ENCODE data around the gene UGT3A2. TPM values are rescaled to one million over a fixed set of nuclear protein-coding genes. Genes with fewer than 3 reads are reported as not detected.

UGT3A2 gene
- total RNA-seq, 1 experiment from 2014 or later = 13.7 TPM

DNA sequence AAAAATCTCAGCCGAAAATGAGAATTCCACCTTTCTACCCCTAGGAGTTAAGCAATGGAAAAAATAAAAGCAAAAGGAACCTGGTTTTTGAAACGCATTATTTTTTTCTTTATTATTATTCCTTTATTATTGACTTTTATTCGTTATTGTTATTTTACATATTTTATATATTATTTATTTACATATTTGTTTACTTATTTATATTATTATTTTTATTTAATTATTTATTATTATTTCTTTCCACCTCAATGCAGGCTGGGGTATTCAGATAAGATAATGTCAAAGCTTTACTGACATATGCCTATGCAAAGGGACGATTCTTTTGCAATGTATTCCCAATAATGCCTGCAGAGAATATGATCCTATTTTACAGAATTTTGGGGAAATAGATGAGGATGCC is 16.7 kb downstream of the UGT3A2 start:
- WGBS (ENCODE audit: extremely low coverage, insufficient read length, low lambda C conversion rate) = no CpG with 5 or more reads among the region's 4 CpGs
- Histone ChIP-seq H3K4me2 (ENCODE audit: insufficient read depth, insufficient read length, low read length) (no peak overlapping the region), H4K5ac (ENCODE audit: insufficient read length, low read depth, low read length) (no peak overlapping the region), H2BK20ac (ENCODE audit: low read depth, low read length, poor library complexity, severe bottlenecking) (no peak overlapping the region), H3K14ac (ENCODE audit: insufficient read depth, low read length) (no peak overlapping the region), H3K27me3 (ENCODE audit: insufficient read depth, low read length) (no peaks in the 10 kb centered on the region), H2BK15ac (ENCODE audit: low read depth, low read length) (no peak overlapping the region), H3K23me2 (ENCODE audit: insufficient read length, low read depth, low read length, poor library complexity, severe bottlenecking) (no peaks in the 10 kb centered on the region), H3K56ac (ENCODE audit: insufficient read length, low read depth, low read length) (no peak overlapping the region), H4K8ac (replicated peaks; ENCODE audit: insufficient read length, low read depth, low read length) (no peak overlapping the region), H3K4ac (ENCODE audit: low read depth, low read length) (no peak overlapping the region), H4K91ac (ENCODE audit: insufficient read length, low read depth, low read length) (no peak overlapping the region), H4K20me1 (ENCODE audit: control insufficient read depth, insufficient read depth, insufficient read length) (no peaks in the 10 kb centered on the region), H3K4me1 (ENCODE audit: insufficient read depth, low read length) (no peaks in the 10 kb centered on the region), H2AFZ (ENCODE audit: low read length) (no peak overlapping the region), H3K27ac (ENCODE audit: insufficient read length, low read depth, low read length) (no peak overlapping the region), H2BK12ac (ENCODE audit: insufficient read length, low read depth, low read length) (no peak overlapping the region), H3K23ac (ENCODE audit: insufficient read length, low read depth, low read length) (no peak overlapping the region), H2BK5ac (ENCODE audit: insufficient read length, low read length) (no peak overlapping the region), H3K18ac (ENCODE audit: insufficient read length, low read depth, low read length) (no peak overlapping the region), H3K9ac (ENCODE audit: extremely low read depth, insufficient read length, low read length) (no peak overlapping the region), H3K9me3 (ENCODE audit: control insufficient read depth, low read depth, low read length) (no peaks in the 10 kb centered on the region), H3K79me1 (ENCODE audit: insufficient read depth, low read depth, low read length, poor library complexity, severe bottlenecking) (no peaks in the 10 kb centered on the region), H2BK120ac (ENCODE audit: low read depth, low read length, poor library complexity, severe bottlenecking) (no peak overlapping the region), H3K79me2 (ENCODE audit: insufficient read depth, low read length) (no peaks in the 10 kb centered on the region), H3T11ph (ENCODE audit: low read length) (no peak overlapping the region), H2AK5ac (ENCODE audit: insufficient read length, low read length) (no peak overlapping the region)
- no peaks in the 10 kb centered on the region for H3K9me3 Mint-ChIP-seq
- no peak for DNase-seq
- no peak overlapping the region for H3K4me3 Mint-ChIP-seq
- H3K36me3 Mint-ChIP-seq (ENCODE audit: insufficient read depth in 1 of 3, low read depth in 3 of 3) = peaks cover 3 to 9% (median 9%) of the 10 kb centered on the region in 3 experiments; a peak in 5 of 7 replicates
- no peaks in the 10 kb centered on the region for H3K4me1 Mint-ChIP-seq
- TF ChIP-seq, protein P1, sequence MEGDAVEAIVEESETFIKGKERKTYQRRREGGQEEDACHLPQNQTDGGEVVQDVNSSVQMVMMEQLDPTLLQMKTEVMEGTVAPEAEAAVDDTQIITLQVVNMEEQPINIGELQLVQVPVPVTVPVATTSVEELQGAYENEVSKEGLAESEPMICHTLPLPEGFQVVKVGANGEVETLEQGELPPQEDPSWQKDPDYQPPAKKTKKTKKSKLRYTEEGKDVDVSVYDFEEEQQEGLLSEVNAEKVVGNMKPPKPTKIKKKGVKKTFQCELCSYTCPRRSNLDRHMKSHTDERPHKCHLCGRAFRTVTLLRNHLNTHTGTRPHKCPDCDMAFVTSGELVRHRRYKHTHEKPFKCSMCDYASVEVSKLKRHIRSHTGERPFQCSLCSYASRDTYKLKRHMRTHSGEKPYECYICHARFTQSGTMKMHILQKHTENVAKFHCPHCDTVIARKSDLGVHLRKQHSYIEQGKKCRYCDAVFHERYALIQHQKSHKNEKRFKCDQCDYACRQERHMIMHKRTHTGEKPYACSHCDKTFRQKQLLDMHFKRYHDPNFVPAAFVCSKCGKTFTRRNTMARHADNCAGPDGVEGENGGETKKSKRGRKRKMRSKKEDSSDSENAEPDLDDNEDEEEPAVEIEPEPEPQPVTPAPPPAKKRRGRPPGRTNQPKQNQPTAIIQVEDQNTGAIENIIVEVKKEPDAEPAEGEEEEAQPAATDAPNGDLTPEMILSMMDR (conservative IDR thresholded peaks at IDR 0.05) = no peak
- H3K27ac Mint-ChIP-seq = no peak overlapping the region
- H3K27me3 Mint-ChIP-seq (ENCODE audit: low read depth) = no peaks in the 10 kb centered on the region

Data from H9 (cell line).